Effector CD8-positive, alpha-beta T cell (primary cell): ENCODE data around the gene PPP2R2C.

Source experiments
- DNase-seq: peaks from one replicate; lab custom pipeline; 2025; lab: John Stamatoyannopoulos, UW

PPP2R2C gene

DNA sequence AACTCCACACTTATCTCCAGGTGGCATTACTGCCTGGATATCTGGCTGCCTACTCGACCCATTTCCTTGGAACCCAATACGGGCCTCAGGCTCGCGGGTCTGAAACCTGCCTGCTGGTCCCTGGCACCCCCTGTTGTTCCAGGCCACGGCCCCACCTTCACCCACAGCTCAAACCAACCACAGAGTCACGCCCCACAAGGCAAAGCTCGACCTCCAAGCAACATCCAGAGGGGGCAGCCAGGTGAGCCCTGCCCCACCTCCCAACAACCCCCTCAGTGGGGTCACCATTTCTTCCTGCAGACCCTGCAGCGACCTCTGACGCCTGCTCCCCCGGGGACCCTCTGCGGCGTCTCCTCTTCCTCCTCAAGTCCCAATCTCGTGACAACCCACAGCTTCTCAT is 126.5 kb downstream of the PPP2R2C start:
- DNase-seq, result no peak

DNA sequence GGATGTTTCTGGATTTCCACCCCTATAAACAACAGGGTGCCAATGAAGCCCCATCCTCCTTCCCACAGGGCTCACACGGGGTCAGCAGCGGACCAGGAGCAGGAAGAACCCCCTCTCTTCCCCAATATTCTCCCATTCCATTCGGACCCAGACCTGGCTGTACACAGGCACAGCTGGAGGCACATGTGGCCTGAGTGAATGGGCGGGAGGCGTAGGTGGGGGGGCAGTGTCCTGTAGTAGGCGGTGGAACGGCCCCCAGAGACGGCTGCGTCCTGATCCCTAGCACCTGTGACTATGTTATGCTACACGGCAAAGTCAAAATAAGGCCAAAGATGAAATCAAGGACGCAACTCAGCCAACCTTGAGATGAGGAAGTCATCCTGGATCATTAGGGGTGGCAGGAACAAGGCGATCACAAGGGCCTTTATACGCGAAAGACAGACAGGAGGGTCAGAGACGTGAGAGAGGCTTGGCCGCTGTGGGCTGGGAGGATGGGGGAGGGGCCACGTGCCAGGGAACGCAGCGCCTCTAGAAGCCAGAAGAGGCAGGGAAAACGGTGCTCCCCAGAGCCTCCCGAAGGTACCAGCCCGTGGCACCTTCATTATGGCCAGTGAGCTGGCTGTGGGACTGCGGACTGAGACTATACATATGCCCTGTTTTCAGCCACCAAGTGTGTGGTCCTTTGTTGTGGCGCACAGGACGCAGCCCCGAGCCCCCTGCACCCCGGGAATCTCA is 127.2 kb downstream of the PPP2R2C start:
- no peak for DNase-seq

DNA sequence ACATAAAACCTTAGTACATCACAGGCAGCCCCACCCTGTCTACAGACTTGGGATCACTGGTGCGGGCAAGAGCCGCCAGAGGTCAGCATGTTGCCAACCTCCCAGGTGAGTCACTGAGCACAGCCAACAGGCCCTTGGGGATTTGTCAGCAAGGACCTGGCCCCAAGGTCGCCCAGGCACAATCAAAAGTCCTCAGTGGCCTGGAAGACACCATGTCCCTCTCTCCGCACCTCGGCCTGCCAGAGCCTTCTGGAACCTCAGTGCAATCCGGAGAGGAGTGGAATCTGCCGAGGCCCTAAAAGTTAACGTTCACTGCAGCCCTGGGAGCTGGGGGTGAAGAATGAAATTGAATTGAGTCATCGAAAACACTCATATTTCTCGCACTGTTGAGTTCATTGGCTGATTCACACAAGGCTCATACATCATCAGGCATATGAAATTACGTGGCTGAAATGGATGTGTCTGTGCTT is 128.4 kb downstream of the PPP2R2C start:
- no peak for DNase-seq

DNA sequence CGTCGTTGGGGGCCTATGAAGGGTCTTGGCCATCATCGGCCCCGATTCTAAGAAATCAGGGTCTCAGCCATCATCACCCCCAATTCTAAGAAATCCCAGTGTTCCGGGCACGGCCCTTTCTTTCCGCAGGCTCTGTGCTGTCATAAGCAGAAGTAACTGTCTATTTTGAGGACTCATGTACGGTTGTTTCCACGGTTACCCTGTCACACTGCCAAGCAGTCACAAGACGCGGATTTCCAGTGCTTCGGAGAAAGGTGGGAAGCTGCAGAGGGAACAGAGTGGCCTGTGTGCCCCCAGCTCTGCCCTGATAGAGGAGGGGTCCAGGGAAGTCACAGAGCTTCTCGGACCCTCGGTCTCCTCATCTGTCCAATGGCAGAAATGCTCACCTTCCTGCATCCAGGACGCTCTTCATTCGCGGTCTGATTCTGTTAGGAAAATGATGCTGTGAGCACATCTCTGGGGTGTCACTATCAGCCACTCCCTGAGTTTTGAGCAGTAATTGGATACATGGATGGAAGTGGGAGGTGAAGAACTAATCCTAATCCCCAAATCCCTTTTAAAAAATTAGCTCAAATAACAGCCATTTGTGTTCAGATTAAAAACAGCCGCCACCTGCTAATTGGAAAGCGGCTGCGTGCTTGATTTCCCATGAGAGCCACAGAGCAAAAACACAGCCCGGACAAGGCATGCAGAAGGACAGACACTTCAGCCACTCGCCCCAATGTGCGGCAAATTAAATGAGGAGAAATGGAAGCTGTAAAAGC is 129.7 kb downstream of the PPP2R2C start:
- no peak for DNase-seq

DNA sequence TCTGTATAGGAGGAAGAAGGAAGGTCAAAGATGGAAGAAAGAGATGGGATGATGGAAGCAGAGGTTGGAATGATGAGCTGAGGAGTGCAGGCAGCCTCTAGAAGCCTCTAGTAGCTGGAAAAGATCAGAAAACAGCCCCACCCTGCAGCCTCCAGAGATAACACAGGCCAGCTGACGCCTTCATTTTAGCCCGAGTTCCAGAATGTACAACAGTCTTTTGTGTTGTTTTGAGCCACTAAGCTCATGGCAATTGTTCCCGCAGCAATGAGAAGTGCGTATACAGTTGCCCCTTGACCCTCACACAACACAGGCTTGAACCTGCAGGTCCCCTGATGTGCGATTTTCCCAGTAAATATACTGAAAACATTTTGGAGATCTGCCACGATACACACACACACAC is 130.7 kb downstream of the PPP2R2C start:
- DNase-seq, result no peak

DNA sequence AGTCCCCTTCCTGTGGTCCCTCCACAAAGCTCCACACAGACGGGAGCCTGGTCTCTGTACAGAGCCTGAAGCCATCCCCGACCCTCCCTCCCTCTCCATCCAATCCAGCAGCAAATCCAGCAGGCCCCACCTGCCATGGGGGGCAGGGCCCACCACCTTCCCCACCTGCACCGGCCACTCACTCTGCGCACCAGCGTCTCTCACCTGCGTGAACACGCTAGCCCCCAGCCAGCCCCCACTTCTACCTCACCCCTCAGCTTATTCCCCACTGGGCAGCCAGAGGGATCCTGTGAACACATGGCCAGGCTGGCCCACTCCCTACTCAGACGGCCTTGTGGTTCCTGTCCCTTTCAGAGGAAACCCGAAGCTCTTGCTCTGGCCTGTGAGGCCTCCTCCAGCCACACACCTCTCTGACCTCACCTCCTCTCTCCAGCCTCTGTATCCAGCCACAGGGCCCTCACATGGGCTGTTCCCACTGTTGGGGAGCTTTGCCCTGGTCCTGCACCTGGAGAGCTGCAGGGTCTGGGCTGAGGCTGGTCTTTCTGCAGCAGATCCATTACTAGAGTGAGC is 131.9 kb downstream of the PPP2R2C start:
- no peak for DNase-seq

DNA sequence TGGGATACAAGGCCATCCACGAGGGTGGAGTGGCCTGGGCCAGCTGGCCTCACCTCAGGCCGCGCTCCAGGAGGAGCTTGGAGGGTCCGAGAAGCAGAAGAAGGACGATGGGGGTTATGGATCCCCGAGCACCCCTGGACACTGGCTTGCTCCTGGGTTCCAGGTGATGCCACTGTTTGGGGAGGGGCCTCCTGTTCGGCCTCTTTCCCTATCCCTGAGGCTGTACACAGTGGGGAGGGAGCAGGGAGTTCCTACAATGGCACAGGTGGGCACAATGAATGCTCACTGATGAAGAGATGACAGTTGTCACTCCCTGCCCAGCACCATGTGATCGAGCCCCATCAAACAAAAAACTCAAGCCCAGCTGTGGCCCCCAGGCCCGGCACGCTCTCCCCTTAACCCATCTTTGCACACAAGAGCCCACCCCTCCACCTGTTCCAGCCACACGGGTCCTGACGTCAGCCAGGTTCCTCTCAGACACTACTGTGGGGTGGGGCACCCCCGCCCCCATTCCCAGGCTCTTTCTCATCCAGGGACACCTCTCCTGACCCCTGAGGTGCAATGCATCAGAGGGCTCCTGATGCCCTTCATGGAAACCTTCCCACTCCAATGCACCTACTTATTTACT is 132.5 kb downstream of the PPP2R2C start:
- no peak for DNase-seq

DNA sequence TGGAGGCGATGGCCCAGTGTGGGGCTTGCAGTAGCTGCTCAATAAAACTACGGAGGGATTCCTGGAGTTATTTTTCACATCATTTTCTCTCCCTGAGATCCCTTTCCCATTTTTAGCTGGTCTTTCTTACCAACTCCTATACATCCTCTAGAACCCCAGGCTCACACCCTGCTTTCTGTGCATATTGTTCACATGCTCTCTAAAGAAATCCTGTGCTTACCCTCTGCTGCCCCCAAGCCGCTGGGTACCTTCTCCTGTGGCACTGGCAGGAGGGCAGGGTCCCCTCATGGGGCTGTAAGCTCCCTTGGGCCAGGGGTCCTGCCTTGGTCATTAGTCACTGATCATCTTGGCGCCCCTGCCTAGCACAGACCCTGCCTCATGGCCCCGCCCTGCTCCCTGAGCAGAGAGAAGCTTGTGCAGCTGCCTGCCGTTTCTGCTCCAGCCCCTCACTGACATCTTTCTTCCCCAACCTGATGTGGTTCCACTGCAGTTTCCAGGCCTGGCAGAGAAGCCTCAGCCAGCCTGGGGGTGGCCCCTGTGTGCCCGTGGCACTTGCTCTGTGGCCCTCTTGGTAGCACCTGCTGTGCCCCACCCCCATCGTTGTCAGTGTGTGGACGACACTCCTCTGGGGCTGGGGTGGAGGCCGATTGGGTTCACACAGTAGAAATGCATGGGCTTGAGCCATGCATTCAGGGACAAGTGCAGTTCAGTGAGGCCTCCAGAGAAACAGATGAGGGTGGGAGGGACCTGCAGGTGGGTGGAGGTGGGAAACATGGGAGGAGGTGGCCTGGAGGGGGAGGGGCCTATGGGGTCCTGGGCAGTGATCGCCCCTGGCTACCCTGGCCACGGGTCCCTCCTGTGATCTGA is 133.2 kb downstream of the PPP2R2C start:
- DNase-seq, result no peak

DNA sequence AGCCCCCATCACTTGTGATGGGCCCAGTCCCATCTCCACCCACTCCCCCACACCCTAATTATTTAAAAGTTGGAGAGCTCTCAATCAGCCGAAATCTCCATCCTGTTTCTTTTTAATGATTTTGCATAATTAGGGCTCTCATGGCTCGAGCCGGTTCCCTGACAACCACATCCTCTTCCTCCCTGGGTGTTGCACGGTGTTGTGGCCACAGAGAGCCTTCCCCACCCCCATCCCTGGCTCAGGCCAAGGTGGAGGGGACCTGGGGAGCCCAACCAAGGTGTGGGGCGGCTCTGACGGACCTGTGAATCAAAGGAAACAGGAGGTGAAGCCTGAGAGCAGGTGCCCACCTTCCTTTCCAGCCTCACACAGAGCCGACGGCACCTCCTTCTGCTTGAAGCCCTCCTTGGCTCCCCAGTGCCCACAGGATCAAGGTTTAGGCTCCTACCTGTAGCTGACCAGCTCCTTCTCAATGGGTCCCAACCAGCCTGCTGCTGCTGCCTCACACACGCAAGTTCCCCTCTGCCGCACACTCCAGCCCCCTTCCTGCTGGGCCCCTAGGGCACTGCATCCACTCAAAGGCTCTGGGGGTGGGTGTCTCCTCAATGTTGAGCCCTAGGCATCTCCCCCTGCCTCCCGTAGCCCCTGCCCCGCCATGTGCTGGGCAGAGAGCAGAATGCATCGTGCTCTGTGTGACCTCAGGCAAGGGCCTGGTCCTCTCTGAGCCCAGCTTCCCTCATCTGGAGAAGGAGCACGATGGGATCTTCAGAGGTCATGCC is 134.1 kb downstream of the PPP2R2C start:
- no peak for DNase-seq

DNA sequence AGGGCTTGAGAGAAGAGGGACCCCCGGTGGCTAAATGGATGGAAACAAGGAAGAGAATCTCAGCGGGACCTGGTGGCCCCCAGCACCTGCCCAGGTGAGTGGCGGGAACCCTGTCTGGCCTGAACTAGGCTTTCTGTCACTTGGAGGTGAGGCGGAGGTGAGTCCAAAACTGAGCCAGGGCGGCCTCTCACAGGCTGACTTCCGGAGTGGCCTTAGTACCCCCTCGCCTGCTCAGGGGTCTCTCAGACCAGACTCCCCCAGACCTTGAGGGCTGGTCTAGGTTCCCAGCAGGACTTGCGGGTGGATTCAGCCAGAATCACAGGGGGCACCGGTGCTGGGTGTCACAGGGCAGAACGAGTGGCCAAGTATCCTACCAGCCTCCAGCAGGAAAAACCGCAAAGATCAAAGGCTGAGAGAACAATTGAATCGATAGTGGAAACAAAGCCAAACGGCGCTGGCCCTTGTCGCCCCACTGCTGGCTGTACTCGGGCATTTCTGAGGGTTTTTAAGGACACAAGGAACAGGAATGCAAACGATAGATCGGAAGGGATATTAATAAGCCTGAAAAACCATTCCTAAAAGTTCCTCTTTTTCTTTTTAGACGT is 135.0 kb downstream of the PPP2R2C start:
- no peak for DNase-seq

DNA sequence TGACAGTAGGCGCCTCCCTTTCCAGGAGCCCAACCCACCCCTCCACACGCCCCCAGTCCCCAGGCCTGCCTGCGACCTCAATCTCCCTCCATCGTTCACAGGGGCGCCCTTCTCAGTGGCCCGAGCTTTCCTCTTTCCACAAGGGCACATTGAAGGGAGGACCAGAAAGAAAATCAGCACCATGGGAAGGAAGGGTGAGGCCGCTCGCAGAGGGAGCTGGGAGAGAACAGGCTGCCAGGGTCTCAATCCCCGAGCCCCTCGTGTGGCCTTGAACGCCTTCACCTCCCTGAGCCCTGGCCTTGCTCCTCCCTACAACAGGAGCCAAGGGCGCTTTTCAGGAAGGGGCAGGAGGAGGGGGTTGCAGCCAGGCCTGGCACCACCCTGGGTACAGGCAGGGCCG is 136.2 kb downstream of the PPP2R2C start:
- no peak for DNase-seq

DNA sequence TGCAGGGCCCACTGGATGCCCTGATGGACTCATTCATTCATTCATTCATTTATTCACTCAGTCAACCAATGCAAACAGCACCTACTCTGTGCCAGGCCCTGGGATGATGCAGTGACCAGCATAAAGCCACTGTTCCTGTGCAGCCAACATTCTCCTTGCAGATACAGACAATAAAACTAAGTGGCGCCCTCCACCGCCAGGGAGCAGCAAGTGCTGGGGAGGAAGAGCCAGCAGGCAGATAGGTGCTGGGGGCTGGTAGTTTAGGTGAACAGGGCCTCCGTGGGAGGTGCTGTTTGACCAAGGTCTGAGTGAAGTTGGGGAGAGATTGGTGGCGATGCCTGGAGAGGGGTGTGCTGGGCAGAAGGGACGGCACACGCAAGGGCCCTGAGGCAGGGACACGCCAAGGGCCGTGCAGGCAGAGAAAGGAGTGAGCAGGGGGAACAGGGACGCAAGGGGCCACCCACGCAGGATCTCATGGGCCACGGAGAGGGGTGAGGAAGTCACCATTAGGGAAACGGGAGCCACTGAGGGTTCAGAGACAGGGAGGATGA is 137.3 kb downstream of the PPP2R2C start:
- no peak for DNase-seq

DNA sequence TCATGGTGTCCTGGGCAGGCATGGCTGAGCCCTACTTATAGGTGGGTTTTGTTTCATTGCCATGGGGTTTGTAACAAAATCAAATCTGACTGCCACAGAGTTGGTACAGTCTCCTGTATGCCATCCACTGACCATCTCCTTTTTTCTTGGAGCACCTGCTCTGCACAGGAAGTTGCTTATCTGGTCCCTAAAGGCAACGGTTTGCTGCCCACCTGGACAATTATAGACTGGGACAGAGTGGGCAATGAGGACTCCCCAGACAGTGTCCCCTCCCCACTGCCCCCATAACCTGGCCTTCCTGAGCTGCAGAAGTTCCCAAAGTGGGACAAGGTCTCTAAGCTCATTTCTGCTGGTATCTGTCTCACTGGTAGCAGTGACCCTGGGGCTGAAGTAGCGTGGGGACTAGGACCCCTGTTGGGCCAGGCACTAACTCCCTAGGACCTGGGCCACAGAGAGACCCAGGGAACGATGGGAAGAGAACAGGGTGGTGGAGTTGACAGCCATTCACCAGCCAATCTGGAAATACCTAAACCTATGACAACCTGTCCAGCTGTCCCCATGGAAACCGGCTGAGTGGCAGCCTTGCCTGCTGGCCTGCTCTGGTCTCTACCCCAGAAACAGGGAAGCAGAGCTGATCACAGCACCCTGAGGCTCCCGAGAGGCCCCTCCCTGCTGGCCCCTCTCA is 138.1 kb downstream of the PPP2R2C start:
- DNase-seq, result no peak

DNA sequence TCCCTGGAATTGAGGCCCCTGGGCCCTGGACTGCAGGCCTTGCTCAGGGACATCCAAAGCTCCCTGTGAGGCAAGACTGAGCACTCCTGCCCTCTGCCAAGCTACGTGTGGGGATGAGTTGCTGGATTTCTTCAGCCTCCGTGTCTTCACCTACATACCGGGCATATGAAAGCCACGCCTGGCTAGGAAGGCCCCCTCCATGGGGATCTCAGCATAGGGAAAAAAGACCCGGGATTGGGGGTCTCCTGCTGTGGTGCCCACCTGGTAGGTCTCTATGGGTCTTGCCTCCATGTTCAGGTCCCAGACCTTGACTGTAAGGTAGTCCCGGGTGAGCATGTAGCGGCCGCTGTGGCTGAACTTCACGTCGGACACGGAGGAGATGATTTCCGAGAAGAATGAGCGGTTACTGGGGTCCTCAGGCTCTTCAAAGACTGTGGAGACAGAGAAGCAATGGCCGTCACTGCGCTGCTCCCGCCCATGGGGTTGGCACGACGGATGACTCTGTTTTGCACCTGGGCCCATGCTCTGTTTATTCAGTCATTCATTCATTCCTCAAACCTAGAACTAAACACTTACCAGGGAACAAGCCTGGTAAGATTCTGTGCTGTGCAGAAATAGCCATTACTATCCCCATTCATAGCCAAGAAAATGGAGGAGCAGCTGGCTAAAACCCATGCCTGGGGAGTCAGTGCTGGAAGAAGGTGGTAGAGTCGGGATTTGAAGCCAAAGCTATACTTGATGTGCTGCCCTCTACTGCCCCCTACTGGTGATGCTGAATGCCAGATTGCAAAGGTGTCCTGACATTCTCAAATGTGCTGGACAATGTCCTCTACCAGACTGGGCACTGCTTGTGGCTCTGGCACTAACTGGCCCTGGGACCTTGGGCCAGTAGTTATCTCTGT is 138.9 kb downstream of the PPP2R2C start:
- no peak for DNase-seq

DNA sequence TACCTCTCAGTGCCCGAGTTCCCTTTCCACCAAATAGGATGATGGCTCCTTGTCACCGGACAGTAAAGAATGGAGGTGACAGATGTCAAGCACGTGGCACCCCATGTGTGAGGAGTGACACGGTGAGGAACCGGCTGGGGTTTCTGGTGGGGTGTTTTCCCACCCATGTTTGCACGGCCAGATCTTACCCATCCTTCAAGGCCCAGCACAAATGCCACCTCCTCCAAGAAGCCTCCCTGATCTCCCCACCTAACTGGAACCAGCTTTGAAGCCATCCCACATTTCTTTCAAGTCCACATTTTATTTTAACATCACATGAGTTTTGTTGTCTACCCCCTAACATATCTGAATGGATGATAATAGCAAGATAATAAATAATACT is 139.8 kb downstream of the PPP2R2C start:
- DNase-seq, result no peak

DNA sequence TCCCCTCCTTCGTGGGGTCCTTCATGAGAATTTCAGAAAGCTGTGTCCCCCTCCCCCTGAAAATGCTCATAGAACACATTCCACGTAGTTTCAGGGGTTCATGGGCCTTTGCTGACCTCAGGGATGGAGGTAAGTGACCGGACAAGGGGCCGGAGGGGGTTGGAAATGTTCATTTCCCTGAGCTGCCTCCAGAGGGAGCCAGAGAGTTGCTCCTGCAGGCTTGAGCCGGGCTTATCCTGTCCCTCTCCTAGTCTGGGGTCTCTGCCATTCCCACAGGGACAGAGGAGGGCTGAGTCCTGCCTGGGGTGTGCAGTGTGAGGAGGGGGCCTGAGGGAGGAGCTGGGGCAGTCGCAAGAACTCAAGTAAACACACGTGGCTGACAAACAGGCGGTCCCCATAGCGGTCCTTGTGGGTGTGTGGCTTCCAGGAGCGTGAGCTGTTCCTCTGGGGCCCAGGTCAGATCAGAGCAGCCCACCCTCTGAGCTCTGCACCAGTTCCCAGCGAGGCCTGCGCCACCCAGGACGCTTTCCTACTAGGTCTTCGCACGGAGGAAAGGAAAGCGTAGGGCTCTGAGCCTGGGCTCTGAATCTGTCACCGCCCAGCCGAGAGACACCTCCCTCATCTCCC is 140.3 kb downstream of the PPP2R2C start:
- DNase-seq, result no peak

DNA sequence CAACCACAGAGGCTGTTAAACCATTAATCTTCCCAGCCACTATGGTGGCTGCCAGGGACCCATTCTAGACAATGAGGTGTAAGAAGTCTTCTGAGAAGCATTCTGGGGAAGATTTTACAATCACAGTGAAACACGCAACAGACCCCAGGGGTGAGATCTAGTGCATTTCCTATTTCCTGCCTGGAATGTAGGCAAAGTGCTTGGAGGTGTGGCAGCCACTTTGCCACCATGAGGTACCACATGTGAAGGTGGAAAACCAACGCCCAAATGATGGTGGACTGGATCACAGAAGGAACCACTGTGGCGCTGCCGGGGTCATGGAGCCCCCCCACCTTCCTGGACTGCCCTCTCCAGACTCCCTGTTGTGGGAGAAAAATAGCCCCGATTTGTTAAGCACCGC is 140.9 kb downstream of the PPP2R2C start:
- DNase-seq, result no peak

DNA sequence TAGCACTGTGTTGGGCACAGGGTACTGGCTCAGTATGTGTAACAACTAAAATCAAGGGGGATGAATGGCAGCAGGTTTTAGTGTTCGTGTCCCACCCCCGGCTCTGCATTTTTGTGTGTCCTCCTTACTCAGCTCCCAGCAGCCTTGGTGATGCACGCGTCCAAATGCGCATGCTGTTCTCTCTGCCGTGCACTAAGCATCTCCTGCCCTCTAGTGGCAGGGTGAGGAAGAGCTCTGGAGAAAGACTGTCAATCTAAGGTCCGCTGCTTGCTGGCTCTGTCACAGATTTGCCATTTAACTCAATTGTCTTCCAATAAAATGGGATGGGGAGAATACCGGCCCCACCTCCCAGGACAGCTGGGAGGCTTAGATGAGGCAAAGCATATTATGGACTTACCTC is 141.4 kb downstream of the PPP2R2C start:
- no peak for DNase-seq
